Brain microvascular endothelial cell (primary cell): ENCODE data around the gene EXOC7.

Experiments
- DNase-seq: peaks from one replicate; pipeline ENCODE4 v3.0.0-alpha.2; 2020
- H3K27ac ChIP-seq: fragments of 250-450 bp; sonication (Bioruptor Pico); 2 replicates; pipeline ENCODE4 v1.5.1; 2020; ENCODE audit warnings: mild to moderate bottlenecking, moderate library complexity
- H3K27me3 ChIP-seq: fragments of 250-450 bp; sonication (Bioruptor Pico); replicated peaks from 2 replicates; pipeline ENCODE4 v1.5.1; 2020; ENCODE audit warnings: mild to moderate bottlenecking
- H3K36me3 ChIP-seq: fragments of 250-450 bp; sonication (Bioruptor Pico); replicated peaks from 2 replicates; pipeline ENCODE4 v1.5.1; 2020; ENCODE audit warnings: mild to moderate bottlenecking
- H3K4me3 ChIP-seq: 2 replicates; pipeline ENCODE4 v1.5.1; 2011; ENCODE audit warnings: low read depth, mild to moderate bottlenecking, control low read depth, low read length, moderate library complexity
- CTCF ChIP-seq: IDR thresholded peaks from 2 replicates; pipeline ENCODE4 v1.5.1; 2011; ENCODE audit warnings: low read depth, mild to moderate bottlenecking, moderate library complexity, low read length, control low read depth, inconsistent platforms; ENCODE audit errors: missing control alignments
- in situ Hi-C: cut with HindIII; loops from 2 replicates; pipeline ENCODE4 v1.10.0; 2017; ENCODE audit warnings: low sequenced_read_pairs, low pct_ligation_motif_present

Gene EXOC7

GRCh38 chr17:76119409-76120371 is 16.1 kb upstream of the EXOC7 start:
- Histone ChIP-seq H3K27me3 (no peaks in the 10 kb centered on the region), H3K27ac (no peak overlapping the region), H3K36me3 (no peaks in the 10 kb centered on the region), H3K4me3 (no peak overlapping the region)
- no peak for DNase-seq
- in situ Hi-C loops: no loop called here
- no peak for TF ChIP-seq CTCF

GRCh38 chr17:76115138-76115754 is 11.7 kb upstream of the EXOC7 start:
- TF ChIP-seq CTCF: no peak
- in situ Hi-C loops: no loop called here
- Histone ChIP-seq H3K27ac (no peak overlapping the region), H3K4me3 (no peak overlapping the region), H3K27me3 (no peaks in the 10 kb centered on the region), H3K36me3 (no peaks in the 10 kb centered on the region)
- no peak for DNase-seq

- Histone ChIP-seq H3K27ac (no peak overlapping the region), H3K27me3 (no peaks in the 10 kb centered on the region), H3K36me3 (no peaks in the 10 kb centered on the region), H3K4me3 (no peak overlapping the region)
- DNase-seq: no peak
- in situ Hi-C loops: no loop called here
- TF ChIP-seq CTCF: no peak
Measured at GRCh38 chr17:76111956-76112355, 8.4 kb upstream of the EXOC7 start.

- no peak overlapping the region for H3K27ac ChIP-seq
- no peaks in the 10 kb centered on the region for H3K27me3 ChIP-seq
- no peaks in the 10 kb centered on the region for H3K36me3 ChIP-seq
- TF ChIP-seq CTCF: peak; percentile 17
- in situ Hi-C loops: no loop called here
- no peak overlapping the region for H3K4me3 ChIP-seq
- no peak for DNase-seq
Measured at GRCh38 chr17:76107509-76107908, 3.9 kb upstream of the EXOC7 start.

- no peak overlapping the region for H3K27ac ChIP-seq
- H3K4me3 ChIP-seq: no peak overlapping the region
- H3K27me3 ChIP-seq: no peaks in the 10 kb centered on the region
- no peak for DNase-seq
- no peak for TF ChIP-seq CTCF
- in situ Hi-C loops: no loop called here
- peaks cover 4% of the 10 kb centered on the region for H3K36me3 ChIP-seq
Measured at GRCh38 chr17:76106703-76107102, 3.1 kb upstream of the EXOC7 start.

GRCh38 chr17:76104896-76105231 is 1.3 kb upstream of the EXOC7 start:
- in situ Hi-C loops: no loop called here
- no peak for TF ChIP-seq CTCF
- no peaks in the 10 kb centered on the region for H3K27me3 ChIP-seq
- H3K4me3 ChIP-seq: no peak overlapping the region
- H3K36me3 ChIP-seq: peaks cover 18% of the 10 kb centered on the region
- no peak overlapping the region for H3K27ac ChIP-seq
- no peak for DNase-seq
